Endometrial microvascular endothelial cells (primary cell): ENCODE data around the gene PNPLA7. TPM values are rescaled to one million over a fixed set of nuclear protein-coding genes. Genes with fewer than 3 reads are reported as not detected.
"Not testable (repeated sequence)": the region's sequence is repeated elsewhere in the genome, so short reads cannot be mapped to it uniquely, and the experiment has no call there.

Source experiments
- in situ Hi-C: cut with HindIII; loops from 2 replicates; pipeline ENCODE4 v1.10.0; 2017; ENCODE audit warnings: low sequenced_read_pairs, low pct_unique_long_range_greater_than_20kb; ENCODE audit errors: inconsistent ontology term
- total RNA-seq: library from RNA; depleted of rRNA; stranded (reverse); fragments of >200 nt; gene quantifications from one replicate; pipeline ENCODE4 v1.2.3, GENCODE V29; 2015; ENCODE audit errors: inconsistent ontology term

The PNPLA7 gene
- total RNA-seq, 1 donor from 2014 or later, result under 0.01 TPM

DNA sequence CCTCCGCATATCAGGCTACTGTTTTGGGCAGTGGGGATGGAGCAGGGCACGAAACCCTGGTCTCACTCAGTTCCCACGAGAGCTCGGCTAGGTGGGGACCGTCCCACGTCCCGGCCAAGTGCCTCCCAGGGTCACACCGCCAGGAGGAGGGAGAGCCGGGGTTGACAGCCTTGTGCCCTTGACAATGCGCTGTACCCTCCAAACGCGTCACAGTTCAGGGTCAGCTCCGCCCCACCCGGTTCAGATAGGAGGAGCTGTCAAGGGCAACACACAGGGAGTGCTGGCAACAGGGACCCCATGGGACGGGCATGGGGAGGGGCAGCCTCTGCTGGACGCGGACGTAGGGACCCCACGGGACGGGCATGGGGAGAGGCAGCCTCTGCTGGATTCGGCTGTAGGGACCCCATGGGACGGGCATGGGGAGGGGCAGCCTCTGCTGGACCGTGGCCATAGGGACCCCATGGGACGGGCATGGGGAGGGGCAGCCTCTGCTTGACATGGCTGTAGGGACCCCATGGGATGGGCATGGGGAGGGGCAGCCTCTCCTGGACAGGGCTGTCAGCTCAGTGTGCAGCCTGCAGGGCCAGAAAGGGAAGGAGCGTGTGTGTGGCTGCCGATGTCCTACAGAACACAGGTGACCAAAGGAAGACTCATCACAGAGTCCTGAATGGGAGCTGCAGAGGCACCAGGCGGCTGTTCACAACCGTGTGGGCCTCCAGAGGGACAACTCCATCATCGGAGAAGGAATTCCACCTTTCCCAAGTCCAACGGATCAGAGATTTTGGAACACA, 29.4 kb downstream of the PNPLA7 start:
- in situ Hi-C loops, result no loop called here

DNA sequence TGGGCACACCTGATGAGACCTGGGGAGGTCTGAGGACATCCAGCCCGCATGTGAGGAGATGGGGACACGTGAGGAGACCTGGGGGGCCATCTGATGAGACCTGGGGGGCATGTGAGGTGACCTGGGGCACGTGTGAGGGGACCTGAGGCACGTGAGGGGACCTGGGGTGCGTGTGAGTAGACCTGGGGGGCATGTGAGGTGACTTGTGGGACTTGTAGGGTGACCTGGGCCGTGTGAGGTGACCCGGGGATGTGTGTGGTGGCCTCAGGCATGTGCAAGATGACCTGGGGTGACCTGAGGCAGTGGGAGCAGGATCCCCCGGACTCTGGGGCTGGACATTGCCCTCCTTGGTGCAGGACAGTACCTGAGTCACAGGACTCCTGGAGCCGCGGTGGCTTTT, 30.6 kb downstream of the PNPLA7 start:
- in situ Hi-C loops, result no loop called here

DNA sequence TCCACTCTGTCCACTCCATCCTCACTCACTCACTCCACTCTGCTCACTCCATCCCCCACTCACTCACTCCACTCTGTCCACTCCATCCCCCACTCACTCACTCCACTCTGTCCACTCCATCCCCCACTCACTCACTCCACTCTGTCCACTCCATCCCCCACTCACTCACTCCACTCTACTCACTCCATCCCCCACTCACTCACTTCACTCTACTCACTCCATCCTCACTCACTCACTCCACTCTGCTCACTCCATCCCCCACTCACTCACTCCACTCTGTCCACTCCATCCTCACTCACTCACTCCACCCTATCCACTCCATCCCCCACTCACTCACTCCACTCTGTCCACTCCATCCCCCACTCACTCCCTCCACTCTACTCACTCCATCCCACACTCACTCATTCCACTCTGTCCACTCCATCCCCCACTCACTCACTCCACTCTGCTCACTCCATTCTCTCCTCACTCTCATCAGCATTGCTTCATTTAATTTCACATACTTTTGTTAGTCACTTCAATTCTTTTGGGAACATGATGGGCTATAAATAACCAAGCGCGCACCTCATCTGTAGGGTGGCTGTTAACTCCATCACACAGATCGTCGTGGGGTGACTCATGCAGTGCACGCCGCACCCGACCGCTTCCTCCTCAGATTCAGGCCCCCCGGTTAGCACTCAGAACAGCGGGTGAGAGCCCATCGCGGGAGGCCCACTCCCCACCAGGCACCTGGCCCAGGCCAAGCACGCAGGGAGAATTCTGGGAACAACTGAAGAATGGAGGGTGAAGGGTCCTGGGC, 31.3 kb downstream of the PNPLA7 start:
- in situ Hi-C loops, result not testable (repeated sequence)

DNA sequence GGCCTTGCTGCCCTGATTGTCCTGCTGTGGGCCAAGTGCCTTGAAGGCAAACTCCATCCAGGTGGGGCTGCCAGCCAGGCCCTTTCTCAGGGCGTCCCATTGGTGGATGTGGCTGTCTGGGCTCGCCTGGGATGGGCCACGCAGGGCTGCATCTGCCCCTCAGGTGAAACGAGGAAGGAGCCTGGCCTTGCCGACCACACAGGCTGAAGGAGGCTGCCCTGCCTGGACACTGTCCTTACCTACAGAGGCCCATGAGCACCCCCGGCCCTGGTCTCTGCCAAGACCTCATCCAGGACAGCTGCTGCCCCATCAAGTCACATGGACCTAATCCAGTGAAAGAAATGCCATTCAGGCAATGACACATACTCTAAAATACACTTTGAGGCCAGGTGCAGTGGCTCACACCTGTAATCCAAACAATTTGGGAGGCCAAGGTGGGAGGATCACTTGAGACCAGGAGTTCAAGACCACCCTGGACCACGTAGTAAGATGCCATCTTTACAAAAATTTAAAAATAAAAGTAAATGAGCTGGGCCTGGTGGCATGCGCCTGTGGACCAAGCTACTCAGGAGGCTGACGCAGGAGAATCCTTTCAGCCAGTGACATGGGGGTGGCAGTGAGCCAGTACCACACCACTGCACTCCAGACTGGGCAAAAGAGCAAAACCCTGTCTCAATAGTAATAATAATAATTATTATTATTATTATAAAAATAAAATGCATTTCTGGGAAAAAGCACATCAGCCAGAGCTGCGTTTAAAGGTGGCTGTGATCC, 33.9 kb downstream of the PNPLA7 start:
- in situ Hi-C loops, result no loop called here

DNA sequence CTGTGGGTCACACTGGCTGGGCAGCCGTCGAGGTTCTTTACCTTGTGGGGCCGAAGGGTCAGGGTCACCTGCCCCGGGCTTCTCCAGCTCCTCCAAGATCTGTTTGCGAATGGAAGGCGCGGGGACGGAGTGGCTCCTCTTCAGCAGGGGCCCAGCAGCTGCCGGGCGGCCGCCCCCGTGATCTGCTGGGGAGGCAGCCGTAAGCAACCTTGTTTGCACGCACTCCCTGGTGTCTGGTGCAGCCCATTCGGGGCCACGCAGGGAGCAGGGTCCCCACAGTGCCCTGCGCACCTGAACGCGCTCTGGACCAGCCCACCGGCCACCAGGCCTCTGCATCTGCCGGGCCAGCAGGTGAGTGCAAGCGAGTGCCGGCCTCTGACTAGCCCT, 34.9 kb downstream of the PNPLA7 start:
- in situ Hi-C loops, result no loop called here

DNA sequence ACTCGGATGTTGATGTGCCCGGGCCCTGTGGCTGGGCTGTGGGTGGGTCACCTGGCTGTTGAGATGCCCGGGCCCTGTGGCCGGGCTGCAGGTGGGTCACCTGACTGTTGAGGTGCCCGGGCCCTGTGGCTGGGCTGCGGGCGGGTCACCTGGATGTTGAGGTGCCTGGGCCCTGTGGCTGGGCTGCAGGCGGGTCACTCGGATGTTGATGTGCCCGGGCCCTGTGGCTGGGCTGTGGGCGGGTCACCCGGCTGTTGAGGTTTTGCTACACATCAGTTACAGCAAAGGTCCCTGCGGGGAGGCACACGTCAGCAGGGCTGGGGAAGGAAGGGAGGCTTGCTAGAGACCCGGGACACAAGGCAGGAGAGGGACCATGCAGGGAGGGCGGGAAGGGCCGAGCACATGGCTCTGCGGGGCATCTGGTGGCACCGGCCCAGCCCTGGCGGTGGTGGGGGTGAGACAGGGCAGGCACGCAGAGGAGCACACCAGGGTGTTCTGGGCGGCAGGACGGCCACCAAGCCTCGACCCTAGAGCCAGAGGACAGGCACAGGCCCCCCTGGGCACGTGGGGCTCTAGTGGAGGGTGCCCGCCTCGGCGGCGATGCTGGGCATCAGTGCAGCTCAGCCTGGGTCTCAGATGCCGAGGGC, 35.4 kb downstream of the PNPLA7 start:
- in situ Hi-C loops, result no loop called here

DNA sequence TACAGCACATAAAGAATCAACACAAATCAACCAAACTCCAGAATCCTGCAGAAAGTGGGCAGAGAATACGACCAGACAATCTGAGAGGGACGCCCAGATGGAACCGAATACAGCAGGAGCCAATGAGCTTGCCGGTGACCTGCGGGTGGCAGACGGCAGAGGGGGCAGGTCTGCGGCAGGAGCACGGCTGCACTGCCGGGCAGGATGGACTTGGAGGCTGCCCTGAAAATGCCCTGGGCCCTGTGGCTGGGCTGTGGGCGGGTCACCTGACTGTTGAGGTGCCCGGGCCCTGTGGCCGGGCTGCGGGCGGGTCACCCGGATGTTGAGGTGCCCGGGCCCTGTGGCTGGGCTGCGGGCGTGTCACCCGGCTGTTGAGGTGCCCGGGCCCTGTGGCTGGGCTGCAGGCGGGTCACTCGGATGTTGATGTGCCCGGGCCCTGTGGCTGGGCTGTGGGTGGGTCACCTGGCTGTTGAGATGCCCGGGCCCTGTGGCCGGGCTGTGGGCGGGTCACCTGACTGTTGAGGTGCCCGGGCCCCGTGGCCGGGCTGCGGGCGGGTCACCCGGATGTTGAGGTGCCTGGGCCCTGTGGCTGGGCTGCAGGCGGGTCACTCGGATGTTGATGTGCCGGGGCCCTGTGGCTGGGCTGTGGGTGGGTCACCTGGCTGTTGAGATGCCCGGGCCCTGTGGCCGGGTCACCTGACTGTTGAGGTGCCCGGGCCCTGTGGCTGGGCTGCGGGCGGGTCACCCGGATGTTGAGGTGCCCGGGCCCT, 36.2 kb downstream of the PNPLA7 start:
- in situ Hi-C loops, result not testable (repeated sequence)

DNA sequence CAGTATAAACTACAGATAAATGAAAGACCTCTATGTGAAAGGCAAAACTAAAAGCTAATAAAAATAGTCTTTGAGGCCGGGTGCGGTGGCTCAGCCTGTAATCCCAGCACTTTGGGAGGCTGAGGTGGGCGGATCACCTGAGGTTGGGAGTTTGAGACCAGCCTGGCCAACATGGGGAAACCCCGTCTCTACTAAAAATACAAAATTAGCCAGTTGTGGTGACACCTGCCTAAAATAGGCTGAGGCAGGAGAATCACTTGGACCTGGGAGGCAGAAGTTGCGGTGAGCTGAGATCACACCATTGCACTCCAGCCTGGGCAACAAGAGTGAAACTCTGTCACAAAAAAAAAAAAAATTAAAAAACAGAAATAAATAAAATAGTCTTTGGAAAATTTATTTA, 37.1 kb downstream of the PNPLA7 start:
- in situ Hi-C loops, result not testable (repeated sequence)

DNA sequence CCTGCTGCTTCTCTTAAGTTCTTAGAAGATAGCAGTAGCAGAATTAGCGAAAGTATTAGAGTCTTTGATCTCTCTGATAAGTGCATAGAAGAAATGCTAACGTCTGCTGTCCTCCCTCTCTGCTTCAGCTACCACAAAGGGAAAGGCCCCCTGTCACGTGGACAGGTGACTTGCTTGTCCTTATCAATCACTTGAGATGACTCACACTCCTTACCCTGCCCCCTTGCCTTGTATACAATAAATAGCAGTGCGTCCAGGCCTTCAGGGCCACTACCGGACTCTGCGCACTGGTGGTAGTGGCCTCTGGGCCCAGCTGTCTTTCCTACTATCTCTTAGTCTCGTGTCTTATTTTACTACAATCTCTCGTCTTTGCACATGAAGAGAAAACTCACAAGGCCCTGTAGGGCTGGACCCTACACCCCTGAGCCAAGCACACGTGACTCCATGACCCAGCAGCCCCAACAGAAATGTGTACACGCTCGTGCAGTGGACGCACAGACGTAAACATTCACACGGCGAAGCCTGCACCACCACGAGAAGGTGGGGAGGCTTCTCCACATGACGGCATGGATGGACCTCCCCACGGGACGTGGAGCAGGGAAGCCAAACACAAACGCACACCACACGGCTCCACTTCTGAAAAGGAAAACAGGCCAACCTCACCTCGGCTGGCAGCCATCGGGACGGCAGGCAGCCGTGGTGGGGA, 38.3 kb downstream of the PNPLA7 start:
- in situ Hi-C loops, result no loop called here

DNA sequence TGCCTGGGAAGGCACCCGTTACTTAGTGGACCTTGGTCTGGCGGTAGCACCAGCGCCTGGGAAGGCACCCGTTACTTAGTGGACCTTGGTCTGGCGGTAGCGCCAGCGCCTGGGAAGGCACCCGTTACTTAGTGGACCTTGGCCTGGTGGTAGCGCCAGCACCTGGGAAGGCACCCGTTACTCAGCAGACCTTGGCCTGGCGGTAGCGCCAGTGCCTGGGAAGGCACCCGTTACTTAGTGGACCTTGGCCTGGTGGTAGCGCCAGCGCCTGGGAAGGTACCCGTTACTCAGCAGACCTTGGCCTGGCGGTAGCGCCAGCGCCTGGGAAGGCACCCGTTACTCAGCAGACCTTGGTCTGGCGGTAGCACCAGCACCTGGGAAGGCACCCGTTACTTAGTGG, 39.1 kb downstream of the PNPLA7 start:
- in situ Hi-C loops, result not testable (repeated sequence)

DNA sequence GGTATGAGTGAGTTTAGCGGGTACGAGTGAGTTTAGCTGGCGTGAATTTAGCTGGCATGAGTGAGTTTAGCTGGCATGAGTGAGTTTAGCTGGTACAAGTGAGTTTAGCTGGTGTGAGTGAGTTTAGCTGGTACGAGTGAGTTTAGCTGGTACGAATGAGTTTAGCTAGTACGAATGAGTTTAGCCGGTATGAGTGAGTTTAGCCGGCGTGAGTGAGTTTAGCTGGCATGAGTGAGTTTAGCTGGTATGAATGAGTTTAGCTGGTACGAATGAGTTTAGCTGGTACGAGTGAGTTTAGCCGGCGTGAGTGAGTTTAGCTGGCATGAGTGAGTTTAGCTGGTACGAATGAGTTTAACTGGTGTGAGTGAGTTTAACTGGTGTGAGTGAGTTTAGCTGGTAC, 41.0 kb downstream of the PNPLA7 start:
- in situ Hi-C loops, result no loop called here

DNA sequence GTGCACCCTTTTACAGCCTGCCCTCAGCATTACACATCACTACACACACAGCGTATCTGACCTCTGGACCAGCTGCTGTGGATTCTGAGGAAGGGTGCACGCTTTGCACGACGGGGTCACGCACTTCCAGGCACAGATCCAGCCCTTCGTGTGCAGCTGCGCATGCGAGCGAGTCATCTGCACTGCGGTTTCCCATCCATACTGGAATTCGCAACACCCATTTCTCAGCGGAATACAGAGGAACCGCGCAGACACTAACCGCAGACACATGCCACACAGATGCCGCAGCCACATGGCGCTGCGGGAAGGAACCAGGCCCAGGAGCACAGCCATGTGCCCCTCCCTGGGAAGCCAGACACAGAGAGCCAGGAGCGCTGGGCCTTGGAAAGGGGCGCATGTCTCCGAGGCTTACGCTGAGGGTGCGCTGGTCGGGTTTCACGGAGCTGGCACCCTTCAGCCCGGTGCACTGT, 43.5 kb downstream of the PNPLA7 start:
- in situ Hi-C loops, result no loop called here

DNA sequence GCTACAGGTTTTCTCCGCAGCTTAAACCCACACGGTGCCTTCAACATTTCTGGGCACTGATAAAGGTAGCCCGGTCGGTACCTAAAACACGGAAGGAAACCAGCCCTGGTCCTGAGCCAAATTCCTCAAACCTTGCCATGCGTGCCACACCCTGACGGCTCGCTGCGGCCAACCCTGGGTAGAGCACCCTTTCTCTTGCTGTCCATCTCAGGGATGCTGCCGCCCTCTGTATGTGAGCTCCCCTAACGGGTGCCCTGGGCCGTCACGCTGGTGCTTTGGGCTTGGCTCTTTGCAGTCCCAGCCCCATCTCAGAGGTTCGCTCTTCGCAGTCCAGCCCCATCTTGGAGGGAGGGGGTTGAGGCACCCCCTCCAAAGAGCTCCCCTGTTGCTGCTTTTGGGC, 43.9 kb downstream of the PNPLA7 start:
- in situ Hi-C loops, result no loop called here

DNA sequence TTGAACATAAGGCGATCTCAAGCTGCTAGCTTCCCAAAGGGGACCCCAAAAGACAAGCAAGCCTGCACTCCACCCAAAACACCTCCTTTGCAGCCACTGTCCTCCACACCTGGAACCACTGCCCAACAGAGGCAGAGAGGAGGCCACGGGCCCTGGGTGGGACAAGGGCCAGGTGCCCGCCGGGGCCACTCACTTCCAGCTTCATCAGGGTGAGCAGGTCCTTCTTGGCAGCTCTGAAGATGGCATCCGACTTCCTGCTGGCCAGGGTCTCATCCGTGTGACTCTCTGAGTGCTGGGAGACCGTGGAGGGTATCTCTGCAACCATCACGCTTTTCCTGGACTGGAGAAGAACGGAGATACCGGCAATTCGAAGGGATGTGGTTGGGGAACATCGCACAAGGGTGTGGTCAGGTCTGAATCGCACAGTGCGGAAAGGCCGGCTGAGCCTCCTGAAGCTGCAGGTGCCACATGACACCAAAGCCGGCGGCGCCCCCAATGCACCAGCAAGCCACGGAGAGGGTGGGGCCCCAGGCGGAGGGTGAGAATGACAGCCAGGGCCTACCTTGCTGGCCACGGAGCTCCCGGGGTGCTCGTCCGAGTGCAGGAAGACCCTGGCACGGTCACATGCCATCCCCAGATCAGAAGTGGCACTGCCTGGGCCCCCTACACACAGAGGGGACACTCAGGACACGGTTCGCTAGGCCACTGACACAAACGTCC, 44.6 kb downstream of the PNPLA7 start:
- in situ Hi-C loops, result no loop called here

DNA sequence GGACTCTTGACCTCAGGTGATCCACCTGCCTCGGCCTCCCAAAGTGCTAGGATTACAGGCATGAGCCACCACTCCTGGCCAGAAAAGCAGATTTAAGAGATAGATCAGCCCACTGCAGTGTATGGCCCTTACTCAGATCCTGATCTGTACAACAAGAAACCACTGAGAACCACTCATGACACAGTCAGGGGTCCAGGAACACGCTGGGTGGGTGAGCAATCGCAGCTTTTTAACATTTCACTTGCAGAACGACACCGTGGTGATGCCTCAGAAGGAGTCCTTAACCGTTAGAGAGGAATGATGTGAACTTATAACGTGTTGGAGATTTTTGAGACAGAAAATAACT, 45.8 kb downstream of the PNPLA7 start:
- in situ Hi-C loops, result no loop called here

DNA sequence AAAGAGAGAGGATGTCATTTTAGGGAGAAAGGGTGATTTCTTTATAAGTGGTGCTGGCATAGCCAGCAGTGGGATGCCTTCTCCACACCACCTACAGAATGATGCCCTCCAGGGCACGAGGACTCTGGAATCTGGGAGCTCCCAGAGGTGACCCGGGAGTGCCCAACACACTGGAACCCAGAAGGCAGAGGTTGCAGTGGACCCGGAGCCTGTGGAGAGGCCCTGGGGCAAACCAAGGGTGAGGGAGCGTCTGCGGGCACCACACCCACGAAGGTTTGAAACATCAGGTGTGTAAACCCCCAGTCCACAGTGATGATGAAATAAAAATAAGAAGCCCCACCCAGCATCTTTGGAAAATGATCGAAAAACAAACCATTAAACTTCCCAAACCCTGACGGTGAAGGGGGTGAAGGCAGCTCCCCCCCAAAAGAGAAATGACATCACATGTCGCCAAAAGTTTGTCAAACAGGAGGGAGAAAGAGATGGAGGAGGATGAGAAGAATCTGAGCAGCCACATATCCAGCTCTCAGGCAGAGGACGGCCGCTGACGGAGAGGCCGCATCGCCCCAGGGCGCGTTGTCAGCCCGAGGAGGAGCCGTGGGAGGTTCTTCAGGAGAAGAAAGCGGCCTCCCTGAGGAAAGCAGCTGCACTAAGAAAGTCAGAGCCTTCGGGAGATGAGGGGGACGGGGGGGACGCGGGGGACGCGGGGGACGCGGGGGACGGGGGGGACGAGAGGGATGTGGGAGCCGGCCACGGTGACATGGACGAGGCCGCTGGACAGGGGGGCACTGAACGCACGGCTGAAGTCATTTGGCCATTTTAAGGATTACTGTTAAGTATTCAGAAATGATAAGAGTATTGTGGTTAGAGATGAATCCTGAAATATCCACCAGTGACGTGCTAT, 47.9 kb downstream of the PNPLA7 start:
- in situ Hi-C loops, result no loop called here
